K562 (cell line): ENCODE results near the gene FAM50B. TPM values are rescaled to one million over a fixed set of nuclear protein-coding genes. Genes with fewer than 3 reads are reported as not detected.

ENCODE experiments used
- ATAC-seq: fragments of 200-7000 bp; cut with Tn5 transposase; 3 replicates; pipeline ENCODE4 v1.9.1; 2020; ENCODE audit warnings: moderate library complexity
- BruUV-seq: library from RNA; stranded (reverse); fragments of 400-500 nt; replicated peaks from 2 replicates; lab custom pipeline; 2021; lab: Mats Ljungman, UMichigan
- CTCF ChIA-PET: fragments of 300-600 bp; formaldehyde crosslinking; extraction: SDS; loops from one replicate; lab custom pipeline; 2021; ENCODE audit warnings: low intra/inter-chr PET ratio; lab: Yijun Ruan, JAX
- POLR2A ChIA-PET: fragments of 300-600, 350-650 bp; sonication (Branson Sonifier 250); formaldehyde crosslinking; extraction: SDS; loops from one replicate; lab custom pipeline; 2021; ENCODE audit warnings: antibody characterized with exemption, inconsistent platforms; lab: Yijun Ruan, JAX
- DNase-seq, 4 experiments: peaks; one replicate each; pipeline versions ENCODE4 v3.0.0 to v3.0.0-alpha.2; 2011 to 2018; ENCODE audit warnings: low spot score in 3 of 4, mixed read lengths in 3 of 4; ENCODE audit errors: extremely low read depth in 1 of 4
- FAIRE-seq: peaks from 2 replicates; lab custom pipeline; 2011; peaks lifted over from hg19 to GRCh38; lab: Jason Lieb, UNC
- H2AFZ ChIP-seq: 2 replicates; pipeline ENCODE4 v1.6.0; 2011; ENCODE audit warnings: low read depth, low read length, control low read depth, inconsistent platforms
- H3K27ac ChIP-seq: fragments of 200-600 bp; 3 replicates; pipeline ENCODE4 v1.8.0; 2011; ENCODE audit warnings: low read depth, mild to moderate bottlenecking, control low read depth, inconsistent platforms, low read length, moderate library complexity, mixed read lengths; ENCODE audit errors: extremely low read depth
- H3K27me3 ChIP-seq, 2 experiments: fragments of 300-600 bp in 1 of 2; 2 replicates in 1 of 2; 3 replicates in 1 of 2; pipeline versions ENCODE4 v1.6.0 to v1.8.0; 2011; ENCODE audit warnings: inconsistent platforms in 2 of 2, low read length in 2 of 2, mild to moderate bottlenecking in 1 of 2, mixed read lengths in 1 of 2, moderate library complexity in 1 of 2; ENCODE audit not compliant: control insufficient read depth in 2 of 2, insufficient read depth in 2 of 2
- H3K36me3 ChIP-seq: fragments of 300-600 bp; 3 replicates; pipeline ENCODE4 v1.8.0; 2011; ENCODE audit warnings: mild to moderate bottlenecking, low read length, inconsistent platforms; ENCODE audit not compliant: control insufficient read depth, insufficient read depth
- H3K4me1 ChIP-seq, 2 experiments: fragments of 200-600 bp in 1 of 2; replicated peaks in 1 of 2; 2 replicates in 1 of 2; 3 replicates in 1 of 2; pipeline versions ENCODE4 v1.5.1 to v1.8.0; 2011; ENCODE audit warnings: inconsistent platforms in 2 of 2, low read length in 2 of 2, mild to moderate bottlenecking in 1 of 2, mixed read lengths in 1 of 2, moderate library complexity in 1 of 2; ENCODE audit not compliant: control insufficient read depth in 2 of 2, insufficient read depth in 2 of 2
- H3K4me2 ChIP-seq: 2 replicates; pipeline ENCODE4 v1.6.1; 2011; ENCODE audit warnings: low read length, control low read depth, inconsistent platforms, mixed read lengths; ENCODE audit not compliant: insufficient read depth
- H3K4me3 ChIP-seq: fragments of 200-600 bp; sonication (generic), shearing (Covaris generic); 2 replicates; pipeline ENCODE4 v1.5.1; 2016; ENCODE audit warnings: control low read depth, inconsistent platforms
- H3K79me2 ChIP-seq: fragments of 200-600 bp; 3 replicates; pipeline ENCODE4 v1.8.0; 2011; ENCODE audit warnings: low read length, inconsistent platforms; ENCODE audit not compliant: control insufficient read depth, insufficient read depth
- H3K9ac ChIP-seq, 2 experiments: 2 replicates each; pipeline versions ENCODE4 v1.6.0 to v1.6.1; 2011; ENCODE audit warnings: low read depth in 2 of 2, low read length in 2 of 2, control low read depth in 1 of 2, inconsistent platforms in 1 of 2, mild to moderate bottlenecking in 1 of 2, mixed read lengths in 1 of 2; ENCODE audit not compliant: insufficient read depth in 1 of 2
- H3K9me1 ChIP-seq: one replicate; pipeline ENCODE4 v1.6.0; 2011; ENCODE audit warnings: inconsistent platforms, mild to moderate bottlenecking, low read length, moderate library complexity; ENCODE audit not compliant: control insufficient read depth, insufficient read depth
- H3K9me3 ChIP-seq: replicated peaks from 2 replicates; pipeline ENCODE4 v1.5.1; 2011; ENCODE audit warnings: low read depth, low read length, inconsistent platforms; ENCODE audit not compliant: control insufficient read depth, insufficient read depth
- H4K20me1 ChIP-seq: replicated peaks from 2 replicates; pipeline ENCODE4 v1.6.1; 2011; ENCODE audit warnings: low read length, inconsistent platforms, mixed read lengths; ENCODE audit not compliant: control insufficient read depth, insufficient read depth
- MTA2 ChIP-seq: fragments of 450-650 bp; IDR thresholded peaks from 2 replicates; pipeline ENCODE4 v1.6.1; 2016; ENCODE audit warnings: low read depth
- MTA3 ChIP-seq: fragments of 450-650 bp; formaldehyde crosslinking; IDR thresholded peaks from 2 replicates; pipeline ENCODE4 v1.6.1; 2017; ENCODE audit warnings: mild to moderate bottlenecking, borderline replicate concordance
- PCBP2 ChIP-seq: fragments of 200-400 bp; formaldehyde crosslinking; IDR thresholded peaks from 2 replicates; pipeline ENCODE4 v1.6.1; 2018; ENCODE audit warnings: low read length, low read depth, mild to moderate bottlenecking, moderate library complexity; ENCODE audit not compliant: poor library complexity, severe bottlenecking
- SETDB1 ChIP-seq: IDR thresholded peaks from one replicate; pipeline ENCODE4 v1.6.1; 2012; ENCODE audit warnings: low read length, control low read depth, inconsistent platforms
- ZNF263 ChIP-seq: sonication (generic); formaldehyde crosslinking; IDR thresholded peaks from 2 replicates; pipeline ENCODE4 v1.8.0; 2022; ENCODE audit warnings: mild to moderate bottlenecking, missing genetic modification reagents, borderline replicate concordance
- ZNF507 ChIP-seq: conservative IDR thresholded peaks from 2 replicates; pipeline ENCODE4 v1.6.1; 2017; ENCODE audit warnings: missing genetic modification characterization, missing compliant biosample characterization
- ZNF780A ChIP-seq: fragments of 250-450 bp; sonication (Bioruptor Pico); IDR thresholded peaks from 2 replicates; pipeline ENCODE4 v1.5.0; 2021; ENCODE audit warnings: mild to moderate bottlenecking
- WGBS: fragments of 100-300 bp; shearing (Covaris generic); methylation state at CpG from one replicate; pipeline ENCODE4 v1.1.6; 2016; ENCODE audit warnings: low coverage, mixed read lengths; ENCODE audit not compliant: insufficient coverage; ENCODE audit errors: missing lambda C conversion rate; 5-methylcytosine and 5-hydroxymethylcytosine counted together
- in situ Hi-C: fragments of 300-500 bp; cut with MboI; formaldehyde crosslinking; loops from 4 replicates; pipeline ENCODE4 v1.15.0; 2018; ENCODE audit warnings: inconsistent platforms, mixed read lengths
- intact Hi-C: fragments of 100-400 bp; cut with micrococcal nuclease; formaldehyde crosslinking; loops from 2 replicates; pipeline ENCODE4 v1.14.2; 2022
- polyA plus RNA-seq, 8 experiments: library from polyadenylated mRNA; depleted of rRNA in 4 of 8; stranded (reverse) in 5 of 8; unstranded in 3 of 8; fragments of >200 nt; fragmentation: Nextera tagmentation in 2 of 8; fragmentation: Illumina TruSeq in 1 of 8; extraction: Ambion mirVana in 2 of 8; extraction: Trizol in 1 of 8; gene quantifications; 2 replicates each; pipeline versions ENCODE4 v1.2.1 to v1.2.3, GENCODE V29; 2011 to 2014; ENCODE audit warnings: inconsistent platforms in 1 of 8, missing spikeins in 1 of 8
- total RNA-seq, 7 experiments: library from RNA; depleted of rRNA in 6 of 7; stranded (reverse); fragments of >200 nt in 6 of 7; fragmentation: Illumina TruSeq in 2 of 7; extraction: Trizol in 2 of 7; gene quantifications; 2 replicates each; pipeline versions ENCODE4 v1.2.1 to v1.2.3, GENCODE V29; 2011 to 2021; ENCODE audit warnings: low replicate concordance in 1 of 7
- TF ChIP-seq, protein P1 (sequence below): fragments of 250-450 bp; sonication (Bioruptor Pico); IDR thresholded peaks from 2 replicates; pipeline ENCODE4 v1.5.1; 2021; ENCODE audit warnings: mild to moderate bottlenecking
- TF ChIP-seq, protein P2 (sequence below): fragments of 250-450 bp; sonication (Bioruptor Pico); IDR thresholded peaks from 2 replicates; pipeline ENCODE4 v1.9.0; 2021; ENCODE audit warnings: mild to moderate bottlenecking, inconsistent platforms

The FAM50B gene
- total and polyA plus RNA-seq, 9 of the 15 experiments (the other 6 are each of a cell fraction or from before 2014, with no cell fraction given) = 0.09 to 0.16 (median 0.13) TPM; not detected in 6

DNA sequence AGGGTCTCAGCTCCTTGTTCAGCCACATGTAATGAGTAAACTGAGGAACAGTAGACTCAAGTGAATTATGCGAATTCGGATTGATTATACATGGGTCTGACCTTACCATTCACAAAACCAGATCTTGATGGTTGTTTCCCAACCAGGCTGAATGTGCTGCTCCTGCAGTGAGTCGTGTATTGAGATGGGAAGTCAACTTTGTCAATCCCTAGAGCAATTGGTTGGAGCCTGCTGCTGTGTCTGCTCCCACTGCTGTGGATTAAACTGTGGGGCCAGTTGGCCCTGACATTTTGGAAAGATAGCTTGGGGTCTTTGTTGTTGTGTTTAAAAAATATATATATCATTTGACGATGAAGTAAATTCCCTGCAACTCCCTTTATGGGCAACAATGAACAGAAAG lies 23.9 kb downstream of the FAM50B start:
- 0% methylated on average over 4 of the region's 4 CpGs for WGBS
- DNase-seq = no peak
- Histone ChIP-seq H3K9me3 (no peaks in the 10 kb centered on the region), H3K27me3 (peaks cover 56 to 58% of the 10 kb centered on the region in 2 experiments), H3K27ac (no peak overlapping the region), H3K4me1 (no peaks in the 10 kb centered on the region), H3K36me3 (no peaks in the 10 kb centered on the region), H3K9ac (no peak overlapping the region), H3K9me1 (no peaks in the 10 kb centered on the region), H3K4me2 (no peak overlapping the region), H2AFZ (no peak overlapping the region), H3K4me3 (no peak overlapping the region), H4K20me1 (peaks cover 10% of the 10 kb centered on the region; the same call in 1 of the 2 replicates), H3K79me2 (no peaks in the 10 kb centered on the region)
- no TSS peak for BruUV-seq
- CTCF ChIA-PET = no interaction called here
- POLR2A ChIA-PET = interaction anchor here (0.8 kb wide), 1 partner anchor 21 kb away, joined by 3 read pairs; no protein-coding TSS in a partner anchor
- no peak for ATAC-seq
- FAIRE-seq = no peak
- TF ChIP-seq MTA3 (no peak), ZNF507 (tag) (no peak), PCBP2 (no peak), ZNF263 (no peak), MTA2 (no peak), SETDB1 (no peak), ZNF780A (CRISPR knock-in tag) (no peak)
- TF ChIP-seq, protein P1, sequence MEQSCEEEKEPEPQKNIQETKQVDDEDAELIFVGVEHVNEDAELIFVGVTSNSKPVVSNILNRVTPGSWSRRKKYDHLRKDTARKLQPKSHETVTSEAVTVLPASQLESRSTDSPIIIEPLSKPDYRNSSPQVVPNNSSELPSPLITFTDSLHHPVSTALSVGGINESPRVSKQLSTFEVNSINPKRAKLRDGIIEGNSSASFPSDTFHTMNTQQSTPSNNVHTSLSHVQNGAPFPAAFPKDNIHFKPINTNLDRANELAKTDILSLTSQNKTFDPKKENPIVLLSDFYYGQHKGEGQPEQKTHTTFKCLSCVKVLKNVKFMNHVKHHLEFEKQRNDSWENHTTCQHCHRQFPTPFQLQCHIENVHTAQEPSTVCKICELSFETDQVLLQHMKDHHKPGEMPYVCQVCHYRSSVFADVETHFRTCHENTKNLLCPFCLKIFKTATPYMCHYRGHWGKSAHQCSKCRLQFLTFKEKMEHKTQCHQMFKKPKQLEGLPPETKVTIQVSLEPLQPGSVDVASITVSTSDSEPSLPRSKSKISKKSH (CRISPR knock-in tag) = no peak
- TF ChIP-seq, protein P2, sequence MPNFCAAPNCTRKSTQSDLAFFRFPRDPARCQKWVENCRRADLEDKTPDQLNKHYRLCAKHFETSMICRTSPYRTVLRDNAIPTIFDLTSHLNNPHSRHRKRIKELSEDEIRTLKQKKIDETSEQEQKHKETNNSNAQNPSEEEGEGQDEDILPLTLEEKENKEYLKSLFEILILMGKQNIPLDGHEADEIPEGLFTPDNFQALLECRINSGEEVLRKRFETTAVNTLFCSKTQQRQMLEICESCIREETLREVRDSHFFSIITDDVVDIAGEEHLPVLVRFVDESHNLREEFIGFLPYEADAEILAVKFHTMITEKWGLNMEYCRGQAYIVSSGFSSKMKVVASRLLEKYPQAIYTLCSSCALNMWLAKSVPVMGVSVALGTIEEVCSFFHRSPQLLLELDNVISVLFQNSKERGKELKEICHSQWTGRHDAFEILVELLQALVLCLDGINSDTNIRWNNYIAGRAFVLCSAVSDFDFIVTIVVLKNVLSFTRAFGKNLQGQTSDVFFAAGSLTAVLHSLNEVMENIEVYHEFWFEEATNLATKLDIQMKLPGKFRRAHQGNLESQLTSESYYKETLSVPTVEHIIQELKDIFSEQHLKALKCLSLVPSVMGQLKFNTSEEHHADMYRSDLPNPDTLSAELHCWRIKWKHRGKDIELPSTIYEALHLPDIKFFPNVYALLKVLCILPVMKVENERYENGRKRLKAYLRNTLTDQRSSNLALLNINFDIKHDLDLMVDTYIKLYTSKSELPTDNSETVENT (CRISPR knock-in tag) = no peak
- in situ Hi-C loops (no loop called here), intact Hi-C loops (no loop called here)
